ENCODE data around the gene UBXN4. TPM values are rescaled to one million over a fixed set of nuclear protein-coding genes. Genes with fewer than 3 reads are reported as not detected.

The UBXN4 gene
- total RNA-seq, 3 donors from 2014 or later = 70.2 to 101 (median 89.1) TPM

- no peak for DNase-seq (ENCODE audit: low spot score in 2 of 2)
- H3K36me3 ChIP-seq = no peaks in the 10 kb centered on the region
- TF ChIP-seq POLR2AphosphoS5 (IDR thresholded peaks at IDR 0.05) (no peak), POLR2A (IDR thresholded peaks at IDR 0.05) (no peak)
- no peaks in the 10 kb centered on the region for H3K27me3 ChIP-seq
- peaks cover 0 to 4% of the 10 kb centered on the region in 2 donors for H3K9me3 ChIP-seq
- intact Hi-C loops (cut with DNase I; ENCODE audit: low total_unique reads) = no loop called here
- H3K27ac ChIP-seq = no peak overlapping the region
- H3K4me3 ChIP-seq = no peak overlapping the region
- no peaks in the 10 kb centered on the region for H3K4me1 ChIP-seq
Measured at GRCh38 chr2:135762530-135762929, 20.9 kb downstream of the UBXN4 start.

- intact Hi-C loops (cut with DNase I; ENCODE audit: low total_unique reads) = no loop called here
- Histone ChIP-seq H3K36me3 (peaks cover 6% of the 10 kb centered on the region), H3K9me3 (no peaks in the 10 kb centered on the region), H3K4me1 (no peaks in the 10 kb centered on the region), H3K4me3 (no peak overlapping the region), H3K27me3 (no peaks in the 10 kb centered on the region), H3K27ac (no peak overlapping the region)
- TF ChIP-seq CTCF (IDR thresholded peaks at IDR 0.05) = no peak
- TF ChIP-seq POLR2AphosphoS5 (IDR thresholded peaks at IDR 0.05) = no peak
- TF ChIP-seq POLR2A (IDR thresholded peaks at IDR 0.05) = no peak
- DNase-seq (ENCODE audit: low spot score in 2 of 2) = no peak
Measured at GRCh38 chr2:135768863-135769262, 27.2 kb downstream of the UBXN4 start.

GRCh38 chr2:135773319-135773718, 31.7 kb downstream of the UBXN4 start:
- H3K9me3 ChIP-seq = no peaks in the 10 kb centered on the region
- H3K4me3 ChIP-seq = no peak overlapping the region
- H3K27me3 ChIP-seq = no peaks in the 10 kb centered on the region
- H3K27ac ChIP-seq = no peak overlapping the region
- intact Hi-C loops (cut with DNase I; ENCODE audit: low total_unique reads) = no loop called here
- peaks cover 6% of the 10 kb centered on the region for H3K36me3 ChIP-seq
- H3K4me1 ChIP-seq = no peaks in the 10 kb centered on the region
- TF ChIP-seq CTCF (IDR thresholded peaks at IDR 0.05) = no peak
- no peak for DNase-seq (ENCODE audit: low spot score in 2 of 2)

- Histone ChIP-seq H3K9me3 (no peaks in the 10 kb centered on the region), H3K4me1 (no peaks in the 10 kb centered on the region), H3K27ac (no peak overlapping the region), H3K27me3 (no peaks in the 10 kb centered on the region), H3K4me3 (no peak overlapping the region), H3K36me3 (peaks cover 11% of the 10 kb centered on the region)
- no peak for TF ChIP-seq CTCF (IDR thresholded peaks at IDR 0.05)
- TF ChIP-seq POLR2AphosphoS5 (IDR thresholded peaks at IDR 0.05) = no peak
- no peak for TF ChIP-seq POLR2A (IDR thresholded peaks at IDR 0.05)
- intact Hi-C loops (cut with DNase I; ENCODE audit: low total_unique reads) = no loop called here
- no peak for DNase-seq (ENCODE audit: low spot score in 2 of 2)
Measured at GRCh38 chr2:135773917-135774316, 32.3 kb downstream of the UBXN4 start.

GRCh38 chr2:135775420-135775819, 33.8 kb downstream of the UBXN4 start:
- TF ChIP-seq POLR2A (IDR thresholded peaks at IDR 0.05) (no peak), POLR2AphosphoS5 (IDR thresholded peaks at IDR 0.05) (no peak), CTCF (IDR thresholded peaks at IDR 0.05) (no peak)
- no peaks in the 10 kb centered on the region for H3K9me3 ChIP-seq
- H3K27me3 ChIP-seq = no peaks in the 10 kb centered on the region
- peaks cover 19% of the 10 kb centered on the region for H3K36me3 ChIP-seq
- no peak for DNase-seq (ENCODE audit: low spot score in 2 of 2)
- H3K27ac ChIP-seq = no peak overlapping the region
- intact Hi-C loops (cut with DNase I; ENCODE audit: low total_unique reads) = no loop called here
- H3K4me1 ChIP-seq = no peaks in the 10 kb centered on the region
- H3K4me3 ChIP-seq = no peak overlapping the region

GRCh38 chr2:135776367-135776766, 34.7 kb downstream of the UBXN4 start:
- DNase-seq (ENCODE audit: low spot score in 2 of 2) = no peak
- Histone ChIP-seq H3K4me3 (no peak overlapping the region), H3K27me3 (no peaks in the 10 kb centered on the region), H3K36me3 (peaks cover 13% of the 10 kb centered on the region), H3K4me1 (no peaks in the 10 kb centered on the region), H3K27ac (no peak overlapping the region), H3K9me3 (no peaks in the 10 kb centered on the region)
- TF ChIP-seq CTCF (IDR thresholded peaks at IDR 0.05) (no peak), POLR2A (IDR thresholded peaks at IDR 0.05) (no peak), POLR2AphosphoS5 (IDR thresholded peaks at IDR 0.05) (no peak)
- intact Hi-C loops (cut with DNase I; ENCODE audit: low total_unique reads) = no loop called here
